Hematopoietic multipotent progenitor cell treated with erythropoietin and hydrocortisone succinate and interleukin-3 and kit ligand, for 6 days (in vitro differentiated cells): ENCODE measurements around the gene REV1.
A peak's percentile ranks its signal among the peaks of the same experiment; 100 is the strongest.
"Not testable (repeated sequence)": the region's sequence is repeated elsewhere in the genome, so short reads cannot be mapped to it uniquely, and the experiment has no call there.

Experiments
- DNase-seq: peaks from one replicate; pipeline ENCODE4 v3.0.0-alpha.2; 2015

Gene REV1

DNA sequence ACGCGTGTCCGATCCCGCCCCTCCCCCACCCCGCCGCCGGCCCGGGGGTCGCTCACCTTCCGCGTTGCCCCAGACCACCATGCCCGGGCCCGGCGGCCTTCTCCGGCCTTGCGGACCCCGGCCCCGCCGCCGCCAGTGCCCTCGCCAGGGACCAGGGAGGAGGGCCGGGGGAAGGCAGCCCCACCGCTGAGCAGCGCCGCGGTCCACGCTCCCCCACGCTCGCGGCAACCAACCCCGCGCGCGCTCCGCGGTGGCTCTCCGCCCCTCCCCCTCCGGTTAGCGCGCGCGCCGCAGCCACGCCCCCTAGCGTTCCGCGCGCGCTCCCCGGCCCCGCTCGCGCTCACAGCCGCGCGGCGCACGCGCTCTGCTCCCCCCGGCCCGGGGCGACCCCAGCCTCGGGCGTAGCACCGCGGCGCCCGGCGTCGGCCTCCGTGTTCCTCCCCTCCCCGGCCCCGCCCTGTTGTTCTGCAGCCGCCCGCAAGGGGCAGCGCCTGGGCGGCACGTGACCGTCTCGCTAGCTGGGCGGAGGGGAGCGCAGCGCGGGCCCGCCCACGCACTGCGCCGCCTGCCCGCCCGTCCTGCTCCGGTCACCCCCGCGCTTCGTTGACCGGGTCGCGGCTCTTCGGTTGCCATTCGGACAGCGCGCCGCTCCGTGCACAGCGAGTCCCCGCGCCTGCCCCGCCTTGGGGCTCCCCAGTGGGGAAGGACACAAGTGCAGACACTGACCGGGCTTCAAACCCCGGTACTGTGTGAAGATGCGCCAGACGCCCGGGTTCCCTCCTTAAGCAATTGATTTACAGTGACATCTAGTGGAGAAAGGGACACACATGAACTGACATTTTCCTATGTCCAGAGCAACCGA lies at the start of gene REV1:
Gene REV1 (minus strand): TSS at position 257 of the 862 bp plus-strand sequence. CDS start 25,042 bp downstream, outside the sequence.
- peak; percentile 97 for DNase-seq

DNA sequence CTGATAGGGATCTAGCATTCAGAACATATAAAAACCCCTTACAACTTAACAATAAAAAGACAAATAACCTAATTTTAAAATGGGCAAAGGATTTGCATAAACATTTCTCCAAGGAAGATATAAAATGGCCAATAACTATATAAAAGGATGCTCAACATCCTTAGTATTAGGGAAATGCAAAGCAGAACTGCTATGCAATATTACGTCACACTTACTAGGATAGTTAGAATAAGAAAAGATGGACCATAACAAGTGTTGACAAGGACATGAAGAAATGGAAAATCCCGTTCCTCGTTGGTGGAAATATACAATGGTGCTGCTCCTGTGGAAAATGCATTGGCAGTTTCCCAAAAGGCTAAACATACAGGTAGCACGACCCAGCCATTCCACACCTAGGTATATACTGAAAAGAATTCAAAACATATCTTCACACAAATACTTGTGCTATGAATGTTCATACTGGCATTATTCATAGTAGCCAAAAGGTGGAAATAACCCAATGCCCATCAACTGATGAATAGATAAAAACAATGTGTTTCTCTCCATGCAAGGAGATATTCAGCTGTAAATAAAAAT lies 48.2 kb upstream of the REV1 start:
- DNase-seq: no peak

DNA sequence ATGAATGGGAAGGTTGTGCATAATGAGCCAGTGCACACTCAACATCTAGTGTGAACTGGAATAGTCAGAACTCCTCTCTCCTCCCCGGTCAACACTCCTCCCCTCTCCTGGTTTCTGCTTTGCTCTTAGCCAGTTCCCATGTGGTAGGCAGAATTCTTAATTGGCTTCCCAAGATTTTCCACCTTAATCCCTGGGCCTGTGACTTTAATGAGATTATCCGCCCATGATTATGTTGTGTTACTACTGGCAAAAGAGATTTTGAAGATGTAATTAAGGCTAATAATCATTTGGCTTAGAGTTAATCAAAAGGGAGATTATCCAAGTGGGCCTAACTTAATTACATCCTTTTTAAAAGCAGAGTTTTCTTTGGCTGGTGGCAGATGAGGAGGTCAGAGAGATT lies 34.2 kb upstream of the REV1 start:
- no peak for DNase-seq

DNA sequence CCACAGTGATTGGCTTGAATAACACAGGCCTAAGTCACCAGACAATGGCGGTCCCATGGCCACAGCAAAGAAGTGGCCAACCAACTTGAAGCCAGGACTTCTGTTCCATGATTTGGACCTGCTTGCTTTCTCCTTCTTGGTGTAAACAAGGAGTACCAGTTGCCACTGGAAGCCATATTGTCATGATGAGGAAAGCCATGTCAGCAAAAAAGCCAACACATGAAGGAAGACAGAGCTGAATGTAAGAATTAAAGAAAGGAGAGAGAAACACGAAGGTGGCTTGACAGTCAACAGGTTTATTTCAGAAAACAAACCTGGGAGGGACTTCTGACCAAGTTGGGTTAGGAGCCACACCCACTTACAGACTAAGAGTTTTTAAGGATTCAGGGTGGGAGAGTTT lies 32.3 kb upstream of the REV1 start:
- DNase-seq: no peak

DNA sequence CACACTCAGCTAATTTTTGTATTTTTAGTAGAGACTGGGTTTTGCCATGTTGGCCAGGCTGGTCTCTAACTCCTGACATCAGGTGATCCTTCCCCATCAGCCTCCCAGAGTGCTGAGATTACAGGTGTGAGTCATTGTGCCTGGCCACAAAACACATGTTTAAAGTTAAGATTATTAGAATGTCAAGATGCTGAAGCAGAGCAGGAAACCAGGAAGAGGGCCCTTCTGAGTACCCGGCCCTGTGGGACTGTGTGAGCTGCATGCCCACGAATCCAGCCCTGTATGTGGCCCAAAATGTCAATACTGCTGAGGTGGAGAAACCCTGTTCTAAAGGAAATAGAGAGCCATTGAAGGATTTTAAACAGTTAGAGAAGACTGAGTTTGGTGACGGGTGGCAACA lies 31.0 kb upstream of the REV1 start:
- no peak for DNase-seq

DNA sequence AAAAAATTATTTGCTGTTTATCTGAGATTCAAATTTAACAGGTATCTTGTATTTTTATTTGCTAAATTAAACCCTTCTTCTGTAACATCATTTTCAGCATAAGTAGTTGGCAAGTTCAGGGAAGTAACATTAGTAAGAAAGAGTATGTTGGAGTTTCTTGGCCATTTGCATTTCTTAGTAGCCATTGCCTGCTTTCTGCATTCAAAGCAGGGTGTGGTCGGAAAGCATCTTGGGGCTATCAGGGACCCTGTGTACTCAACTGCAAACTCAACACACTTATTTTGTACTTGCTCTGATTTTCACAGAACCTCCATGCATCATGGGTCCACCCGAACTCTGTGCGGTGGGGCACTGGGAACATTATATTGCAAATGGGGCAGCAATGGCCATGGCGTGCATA lies 30.4 kb upstream of the REV1 start:
- DNase-seq: no peak

DNA sequence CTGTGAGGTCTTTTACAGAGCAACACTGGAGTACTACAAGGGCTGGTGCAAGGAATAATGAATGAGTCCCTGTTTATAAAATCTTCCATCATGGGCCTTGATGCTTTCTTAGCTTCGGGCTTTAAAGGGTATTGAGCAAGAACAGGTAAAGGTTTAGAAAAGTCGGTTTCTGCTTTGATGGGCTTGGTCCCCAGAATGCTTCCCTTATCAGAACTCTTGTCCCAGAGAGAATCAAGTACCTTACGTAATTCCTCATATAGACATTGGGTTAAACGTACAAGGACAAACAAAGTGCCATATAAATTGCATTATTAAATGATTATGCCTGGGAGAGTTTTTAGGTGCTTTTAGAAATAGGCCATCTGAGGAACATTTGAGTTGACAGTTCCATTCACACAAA lies 24.5 kb upstream of the REV1 start:
- DNase-seq: no peak

DNA sequence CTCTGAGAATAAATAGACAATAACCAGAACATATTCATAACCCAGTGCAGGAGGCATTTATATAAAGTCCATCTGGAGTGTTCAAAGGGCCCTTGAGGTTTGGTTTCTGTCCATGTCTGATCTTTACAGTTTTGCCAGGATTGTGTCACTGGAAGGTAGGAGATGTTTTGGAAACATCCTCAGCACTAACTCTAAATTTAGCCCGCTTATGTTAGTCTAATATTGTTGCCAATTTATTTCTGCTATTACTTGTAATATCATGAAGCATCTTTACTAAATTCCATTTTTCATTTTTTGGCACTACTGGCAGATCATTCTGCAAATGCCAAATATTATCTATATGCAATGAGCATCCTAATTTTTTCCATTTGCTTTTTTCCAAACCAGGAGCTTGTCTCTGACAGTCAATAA lies 22.4 kb upstream of the REV1 start:
- DNase-seq: no peak

DNA sequence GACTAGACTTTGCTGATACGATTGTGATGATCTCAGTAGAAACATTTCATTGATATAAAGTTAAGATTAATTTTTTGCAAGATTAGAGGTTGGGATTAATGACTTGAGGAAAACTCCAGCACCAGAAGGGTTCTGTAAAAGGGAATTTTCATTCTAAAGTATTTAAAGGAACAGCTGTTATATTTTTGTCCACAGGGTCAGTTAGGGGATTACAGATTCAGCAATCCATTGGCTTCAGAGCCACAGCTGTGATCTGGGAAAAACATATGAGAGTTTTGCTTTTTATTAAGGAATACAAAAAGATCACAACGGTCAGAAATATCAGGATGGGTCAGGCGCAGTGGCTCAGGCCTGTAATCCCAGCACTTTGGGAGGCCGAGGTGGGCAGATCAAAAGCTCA lies 19.6 kb upstream of the REV1 start:
- DNase-seq: no peak

DNA sequence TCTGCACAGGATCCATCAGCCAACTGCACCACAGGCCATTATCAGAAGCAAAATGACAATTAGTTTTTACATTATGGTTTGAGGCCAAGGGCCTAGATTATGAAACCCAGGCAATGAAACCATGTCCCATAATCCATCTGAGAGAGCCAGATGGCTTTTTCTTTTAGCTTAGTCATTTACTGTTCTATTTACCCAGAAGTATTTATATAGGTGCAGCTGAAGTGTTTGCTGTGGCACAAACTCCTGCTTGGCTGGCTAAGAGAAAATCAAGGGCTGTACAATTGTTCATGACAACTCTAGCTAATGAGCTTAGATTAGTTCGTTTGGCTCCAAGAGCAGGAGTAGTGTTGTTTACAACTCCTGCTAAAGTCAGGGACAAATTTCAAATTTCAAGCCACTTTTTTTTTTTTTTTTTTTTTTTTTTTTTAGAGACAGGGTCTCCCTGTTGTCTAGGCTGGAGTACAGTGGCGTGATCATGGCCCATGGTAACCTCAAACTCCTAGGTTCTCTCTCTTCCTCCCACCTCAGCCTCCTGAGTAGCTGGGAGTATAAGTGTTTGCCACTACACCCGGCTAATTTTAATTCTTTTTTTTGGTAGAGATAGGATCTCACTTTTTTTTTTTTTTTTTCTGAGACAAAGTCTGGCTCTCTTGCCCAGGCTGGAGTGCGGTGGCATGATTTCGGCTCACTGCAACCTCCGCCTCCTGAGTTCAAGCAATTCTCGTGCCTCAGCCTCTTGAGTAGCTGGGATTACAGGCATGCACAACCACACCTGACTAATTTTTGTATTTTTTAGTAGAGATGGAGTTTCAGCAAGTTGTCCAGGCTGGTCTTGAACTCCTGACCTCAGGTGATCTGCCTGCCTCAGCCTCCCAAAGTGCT lies 18.4 kb upstream of the REV1 start:
- no peak for DNase-seq

DNA sequence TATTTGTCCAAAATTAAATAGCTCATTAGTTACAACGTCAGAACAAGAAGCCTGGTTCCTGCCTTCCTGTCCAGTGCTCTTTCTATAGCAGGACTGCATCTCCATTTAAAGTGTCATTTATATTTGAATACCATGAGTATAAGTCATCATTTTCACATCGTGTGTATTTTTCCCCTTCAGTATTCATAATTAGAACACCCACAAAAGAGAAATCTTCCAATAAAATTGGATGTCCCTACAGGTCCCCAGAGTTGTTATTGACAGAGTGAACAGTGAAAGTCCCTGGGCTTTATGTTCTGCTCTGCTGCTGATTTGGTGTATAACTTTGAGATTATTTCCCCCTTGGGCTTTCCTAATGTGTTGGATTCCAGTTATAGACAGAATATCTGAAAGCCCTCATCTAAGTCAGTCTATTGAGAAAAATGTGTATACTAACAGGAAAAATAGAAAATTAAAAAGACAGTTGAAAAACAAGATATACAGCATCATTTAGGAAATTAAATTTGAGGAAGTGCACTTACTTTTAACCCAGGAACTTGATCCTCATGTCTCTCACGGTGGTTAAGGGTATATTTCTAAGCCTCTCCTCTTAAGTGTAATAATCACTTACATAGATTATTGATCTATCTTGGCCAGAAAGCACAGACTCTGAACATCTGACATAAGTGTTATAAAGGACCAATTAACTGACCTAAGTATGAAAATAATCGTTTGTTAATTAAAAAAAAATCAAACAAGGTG lies 15.2 kb upstream of the REV1 start:
- no peak for DNase-seq

DNA sequence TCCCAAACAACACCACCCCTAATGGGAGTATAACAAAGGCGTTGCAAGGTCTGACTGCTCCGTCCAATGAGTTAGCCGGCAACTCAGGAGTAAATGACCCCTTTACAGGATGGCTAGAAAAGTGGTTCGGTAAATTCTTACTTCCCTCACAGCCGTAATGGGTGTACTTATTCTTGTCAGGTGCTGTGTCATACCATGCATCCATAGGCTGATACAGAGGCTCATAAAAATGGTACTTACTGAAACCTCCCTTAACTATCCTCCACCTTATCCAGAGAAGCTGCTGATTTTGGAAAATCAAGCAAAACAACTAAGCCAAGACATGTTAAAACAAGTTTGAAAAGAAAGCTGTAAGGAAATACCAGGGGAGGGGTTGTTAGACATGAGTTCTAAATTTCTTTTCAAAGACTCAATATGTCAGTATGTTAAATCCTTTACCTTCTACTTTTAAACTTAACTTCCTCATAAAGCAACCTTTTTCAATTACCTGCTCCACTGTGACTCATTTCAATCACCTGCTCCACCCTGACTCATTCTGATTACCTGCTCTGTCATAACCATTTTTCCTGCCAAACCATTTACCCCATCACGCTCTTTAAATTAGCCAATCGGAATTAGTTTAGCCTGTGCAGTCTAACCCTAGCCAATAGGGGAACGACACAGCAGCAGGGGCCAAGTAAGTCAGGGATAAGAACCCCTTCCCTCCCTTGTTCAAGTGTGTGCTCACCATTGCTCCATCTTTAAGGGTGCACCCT lies 14.0 kb upstream of the REV1 start:
- not testable (repeated sequence) for DNase-seq

DNA sequence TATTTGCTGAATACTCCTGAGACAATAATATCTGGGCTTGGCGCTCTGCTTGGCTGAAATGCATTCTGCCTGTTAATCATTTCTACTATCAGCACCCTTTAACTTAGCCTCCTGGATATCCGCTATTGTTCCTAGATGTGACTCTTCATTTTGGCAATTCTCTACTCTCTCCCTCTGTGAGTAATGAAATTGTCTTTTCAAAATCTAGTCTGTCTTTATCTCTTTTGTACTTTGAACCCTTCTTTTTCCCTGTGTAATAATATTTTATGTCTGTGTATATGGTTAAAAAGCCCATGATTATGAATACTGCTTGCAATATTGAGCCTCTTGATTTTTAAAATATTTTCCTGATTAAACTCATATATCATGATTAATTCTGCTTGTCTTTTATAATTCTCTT lies 6.2 kb upstream of the REV1 start:
- no peak for DNase-seq

DNA sequence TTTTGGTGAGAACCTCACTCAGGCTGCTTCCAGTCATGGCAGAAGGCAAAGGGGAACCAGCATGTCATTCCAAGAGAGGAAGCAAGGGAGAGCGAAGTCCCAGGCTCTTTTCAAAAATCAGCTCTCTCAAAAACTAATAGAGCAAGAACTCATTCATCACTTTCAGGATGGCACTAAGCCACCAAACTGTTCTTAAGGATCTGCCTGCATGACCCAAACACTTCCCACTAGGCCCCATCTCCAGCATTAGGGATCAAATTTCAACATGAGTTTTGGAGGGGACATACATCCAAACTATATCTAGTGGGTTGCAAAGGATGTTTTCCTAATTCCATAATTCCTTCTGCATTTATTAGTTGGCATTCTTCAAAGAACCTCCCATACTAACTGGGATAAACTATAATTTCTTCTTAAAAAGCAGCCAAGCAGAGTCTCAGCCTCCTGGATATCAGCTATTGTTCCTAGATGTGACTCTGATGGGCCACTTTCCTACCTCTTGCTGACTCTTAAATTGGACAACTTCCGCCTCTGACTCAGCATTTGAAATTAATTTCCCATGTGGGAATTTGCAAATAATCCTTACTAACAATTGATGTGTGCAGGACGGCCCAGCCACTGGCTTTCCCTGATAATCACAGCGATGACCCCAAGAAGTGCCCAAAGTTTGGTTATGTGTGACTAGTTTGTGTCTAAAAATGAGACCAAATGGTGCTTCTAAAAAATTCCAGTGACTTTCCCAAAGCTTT lies 5.5 kb upstream of the REV1 start:
- DNase-seq: no peak

DNA sequence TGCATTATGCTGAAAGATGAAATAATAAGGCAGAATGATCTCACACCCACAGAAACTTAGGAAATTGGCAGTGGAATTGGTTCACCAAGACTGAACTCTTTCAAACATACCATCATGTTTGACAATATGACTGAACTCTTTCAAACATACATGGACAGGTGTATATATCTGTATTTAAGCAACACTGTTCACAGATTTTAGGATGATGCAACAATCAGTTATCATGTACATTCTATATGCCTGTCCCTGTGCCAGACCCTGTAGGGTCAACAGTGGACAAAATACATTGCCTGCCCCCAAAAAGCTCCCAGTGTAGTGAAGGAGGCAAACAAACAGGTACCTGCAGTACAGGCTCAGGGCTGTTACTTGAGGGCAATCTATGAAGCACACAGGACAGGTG lies 2.9 kb upstream of the REV1 start:
- DNase-seq: no peak

DNA sequence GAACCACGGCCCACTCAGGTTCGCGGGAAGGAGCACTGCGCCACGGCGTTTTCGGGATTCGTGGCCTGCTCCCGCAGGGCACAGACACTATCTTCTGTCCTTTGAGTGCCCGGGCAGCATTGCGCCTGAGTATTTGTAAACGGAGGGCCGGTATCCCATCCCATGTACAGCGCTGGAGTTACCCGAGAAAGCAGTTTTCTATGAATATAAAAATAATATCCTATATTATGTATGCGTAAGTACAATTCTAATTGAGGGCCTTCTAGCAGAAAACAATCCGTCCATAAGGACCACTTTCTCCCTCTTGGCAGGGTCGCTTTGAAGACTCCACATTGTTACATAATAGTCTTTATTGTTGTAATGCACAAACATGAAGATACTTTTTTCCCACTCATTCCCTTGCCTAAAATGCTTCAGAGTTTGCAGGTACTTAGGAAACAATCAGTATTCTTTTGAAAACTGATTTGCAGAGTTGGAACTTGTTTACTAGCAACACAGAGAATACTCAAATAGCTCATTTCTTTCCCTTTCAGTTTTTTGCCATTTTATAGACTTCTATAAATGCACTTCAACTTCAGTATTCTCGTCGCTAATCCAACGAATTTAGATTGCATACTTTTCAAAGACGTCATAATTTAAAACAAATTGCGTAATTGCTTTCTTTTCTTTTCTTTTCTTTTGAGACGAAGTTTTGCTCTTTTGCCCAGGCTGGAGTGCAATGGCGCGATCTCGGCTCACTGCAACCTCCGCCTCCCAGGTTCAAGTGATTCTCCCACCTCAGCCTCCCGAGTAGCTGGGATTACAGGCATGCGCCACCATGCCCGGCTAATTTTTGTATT lies 1.0 kb upstream of the REV1 start:
- DNase-seq: no peak

DNA sequence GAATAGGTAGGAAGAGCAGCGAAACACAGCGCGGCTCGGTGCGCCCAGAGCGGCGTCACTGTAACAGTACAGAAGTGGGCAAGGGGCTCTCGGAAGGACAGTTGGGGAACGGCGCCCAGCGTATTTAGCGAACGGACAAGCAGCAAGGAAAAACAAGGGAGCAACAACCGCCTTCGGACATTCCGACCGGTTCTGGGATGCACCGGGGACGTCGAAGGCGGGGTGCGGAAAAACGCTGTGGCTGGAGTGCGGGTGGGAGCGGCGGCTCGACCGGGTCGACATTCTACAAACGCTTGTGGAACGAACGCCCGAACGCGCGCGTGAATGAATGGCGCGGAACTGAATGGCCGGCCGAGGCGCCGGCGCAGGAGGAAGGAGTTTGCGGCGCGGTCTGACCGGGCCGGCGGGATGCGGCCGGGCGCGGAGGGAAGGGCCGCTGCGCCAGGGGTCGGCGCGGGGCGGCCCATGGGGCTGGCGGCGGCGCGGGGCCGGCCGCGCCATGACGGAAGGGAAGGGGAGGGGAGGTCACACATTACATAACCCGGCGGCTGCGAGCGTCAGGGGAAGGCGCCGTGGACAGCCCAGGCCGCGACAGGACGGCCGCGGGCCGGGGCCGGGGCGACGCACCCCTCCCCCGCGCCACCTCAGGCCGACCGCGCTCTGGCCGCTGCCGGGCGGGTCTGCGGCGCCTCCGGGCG lies 605 bp downstream of the REV1 start:
- peak; percentile 76 for DNase-seq

DNA sequence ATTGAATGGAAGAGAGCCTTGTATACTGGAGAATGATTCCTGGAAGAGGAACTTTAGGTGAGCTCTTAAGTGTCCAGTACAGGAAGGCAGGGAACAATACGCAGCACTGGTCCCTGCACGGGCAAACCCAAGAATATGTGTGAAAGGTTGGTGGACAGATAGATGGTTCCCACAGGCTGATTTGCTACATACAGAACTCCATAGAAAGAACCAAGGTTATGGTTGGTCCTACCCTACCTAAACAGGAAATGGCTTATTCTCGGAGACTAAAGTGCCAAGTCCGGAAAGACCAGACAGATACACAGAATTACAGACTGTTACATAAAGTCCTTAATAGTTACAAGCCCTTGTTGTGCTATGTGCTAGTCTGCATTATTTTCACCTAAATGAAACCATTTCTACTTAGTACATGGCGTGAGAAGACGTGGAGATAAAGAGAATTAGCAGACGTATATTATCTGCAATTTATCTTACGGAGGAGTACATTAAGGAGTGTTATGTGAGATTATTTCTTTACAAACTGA lies 1.2 kb downstream of the REV1 start:
- DNase-seq: peak; percentile 71

DNA sequence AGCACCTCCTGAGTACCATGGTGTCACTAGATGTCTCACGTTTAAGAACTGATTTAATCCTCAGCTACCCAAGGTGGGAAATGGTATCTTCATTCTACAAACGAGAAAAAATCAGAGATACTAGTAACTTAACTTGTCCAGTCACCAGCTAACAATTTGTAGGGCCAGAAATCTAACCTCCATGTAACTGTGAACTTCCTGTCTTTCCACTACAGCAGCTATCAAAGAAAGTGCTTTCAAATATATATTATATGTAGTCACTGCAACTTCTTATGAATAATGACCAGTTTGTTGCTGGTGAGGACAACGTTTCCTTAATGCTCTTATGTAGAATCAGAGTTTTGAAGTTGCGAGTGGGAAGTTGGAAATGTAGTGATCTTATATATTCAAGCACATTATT lies 1.9 kb downstream of the REV1 start:
- DNase-seq: no peak

DNA sequence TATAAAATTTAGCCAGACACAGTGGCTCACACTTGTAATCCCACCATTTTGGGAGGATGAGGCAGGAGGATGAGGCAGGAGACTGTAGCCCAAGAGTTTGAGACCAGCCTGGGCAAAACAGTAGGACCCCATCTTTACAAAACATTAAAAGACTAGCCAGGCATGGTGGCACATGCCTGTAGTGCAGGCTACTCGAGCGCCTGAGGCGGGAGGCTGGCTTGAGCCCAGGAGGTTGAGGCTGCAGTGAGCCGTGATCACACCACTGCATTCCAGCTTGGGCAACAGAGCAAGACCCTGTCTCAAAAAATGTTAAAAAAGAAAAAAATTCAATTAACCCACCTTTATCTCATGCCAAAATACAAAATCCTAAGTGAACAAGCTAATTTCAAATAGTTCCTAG lies 4.0 kb downstream of the REV1 start:
- no peak for DNase-seq
